Brain microvascular endothelial cell (primary cell): ENCODE measurements around the gene KRTAP26-1.

ENCODE experiments used
- DNase-seq: peaks from one replicate; pipeline ENCODE4 v3.0.0-alpha.2; 2020
- H3K27ac ChIP-seq: fragments of 250-450 bp; sonication (Bioruptor Pico); 2 replicates; pipeline ENCODE4 v1.5.1; 2020; ENCODE audit warnings: mild to moderate bottlenecking, moderate library complexity
- H3K27me3 ChIP-seq: fragments of 250-450 bp; sonication (Bioruptor Pico); replicated peaks from 2 replicates; pipeline ENCODE4 v1.5.1; 2020; ENCODE audit warnings: mild to moderate bottlenecking
- H3K36me3 ChIP-seq: fragments of 250-450 bp; sonication (Bioruptor Pico); replicated peaks from 2 replicates; pipeline ENCODE4 v1.5.1; 2020; ENCODE audit warnings: mild to moderate bottlenecking
- H3K4me3 ChIP-seq: 2 replicates; pipeline ENCODE4 v1.5.1; 2011; ENCODE audit warnings: low read depth, mild to moderate bottlenecking, control low read depth, low read length, moderate library complexity
- CTCF ChIP-seq: IDR thresholded peaks from 2 replicates; pipeline ENCODE4 v1.5.1; 2011; ENCODE audit warnings: low read depth, mild to moderate bottlenecking, moderate library complexity, low read length, control low read depth, inconsistent platforms; ENCODE audit errors: missing control alignments
- in situ Hi-C: cut with HindIII; loops from 2 replicates; pipeline ENCODE4 v1.10.0; 2017; ENCODE audit warnings: low sequenced_read_pairs, low pct_ligation_motif_present

The KRTAP26-1 gene

DNA sequence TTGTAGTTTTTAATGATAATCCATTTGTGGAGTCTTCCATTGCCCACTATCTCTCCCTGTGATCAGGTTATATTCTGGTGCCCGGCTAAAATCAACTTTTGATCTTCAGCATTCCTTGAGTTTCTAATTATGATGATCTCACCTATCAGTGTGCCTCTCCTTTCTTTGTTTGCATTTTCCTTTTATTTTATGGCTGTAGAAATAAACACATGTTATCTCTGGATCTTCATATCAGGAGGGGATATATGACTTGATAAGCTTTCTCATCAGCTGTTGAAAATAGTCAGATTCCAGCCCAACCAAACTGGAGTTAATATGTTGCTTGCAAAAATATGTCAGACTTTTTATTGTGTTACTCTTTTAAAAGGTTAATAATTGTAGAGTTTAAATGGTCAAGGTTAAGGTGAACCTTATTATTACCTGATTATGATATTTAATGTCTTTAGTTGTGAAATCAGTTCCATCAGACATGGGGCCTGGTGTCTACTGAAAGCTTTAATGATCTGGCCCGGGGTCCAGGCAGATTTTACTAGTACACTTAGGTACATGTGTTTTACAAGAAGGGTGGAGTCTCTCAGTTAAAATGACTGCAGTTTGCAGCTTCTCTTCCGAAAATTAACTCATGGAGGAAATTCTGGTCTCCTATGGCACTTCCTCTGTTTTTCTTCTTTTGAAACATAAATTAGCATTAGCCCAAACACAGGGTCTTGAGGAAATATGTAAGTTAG is 50.1 kb downstream of the KRTAP26-1 start:
- in situ Hi-C loops: no loop called here
- no peak overlapping the region for H3K27ac ChIP-seq
- no peak for TF ChIP-seq CTCF
- DNase-seq: no peak
- H3K27me3 ChIP-seq: no peaks in the 10 kb centered on the region
- H3K4me3 ChIP-seq: no peak overlapping the region
- H3K36me3 ChIP-seq: no peaks in the 10 kb centered on the region
